ENCODE results near the gene UAP1L1. TPM values are rescaled to one million over a fixed set of nuclear protein-coding genes. Genes with fewer than 3 reads are reported as not detected.

UAP1L1 gene
- total and polyA plus RNA-seq, 12 donors, result 3.4 to 24.3 (median 8.5) TPM

DNA sequence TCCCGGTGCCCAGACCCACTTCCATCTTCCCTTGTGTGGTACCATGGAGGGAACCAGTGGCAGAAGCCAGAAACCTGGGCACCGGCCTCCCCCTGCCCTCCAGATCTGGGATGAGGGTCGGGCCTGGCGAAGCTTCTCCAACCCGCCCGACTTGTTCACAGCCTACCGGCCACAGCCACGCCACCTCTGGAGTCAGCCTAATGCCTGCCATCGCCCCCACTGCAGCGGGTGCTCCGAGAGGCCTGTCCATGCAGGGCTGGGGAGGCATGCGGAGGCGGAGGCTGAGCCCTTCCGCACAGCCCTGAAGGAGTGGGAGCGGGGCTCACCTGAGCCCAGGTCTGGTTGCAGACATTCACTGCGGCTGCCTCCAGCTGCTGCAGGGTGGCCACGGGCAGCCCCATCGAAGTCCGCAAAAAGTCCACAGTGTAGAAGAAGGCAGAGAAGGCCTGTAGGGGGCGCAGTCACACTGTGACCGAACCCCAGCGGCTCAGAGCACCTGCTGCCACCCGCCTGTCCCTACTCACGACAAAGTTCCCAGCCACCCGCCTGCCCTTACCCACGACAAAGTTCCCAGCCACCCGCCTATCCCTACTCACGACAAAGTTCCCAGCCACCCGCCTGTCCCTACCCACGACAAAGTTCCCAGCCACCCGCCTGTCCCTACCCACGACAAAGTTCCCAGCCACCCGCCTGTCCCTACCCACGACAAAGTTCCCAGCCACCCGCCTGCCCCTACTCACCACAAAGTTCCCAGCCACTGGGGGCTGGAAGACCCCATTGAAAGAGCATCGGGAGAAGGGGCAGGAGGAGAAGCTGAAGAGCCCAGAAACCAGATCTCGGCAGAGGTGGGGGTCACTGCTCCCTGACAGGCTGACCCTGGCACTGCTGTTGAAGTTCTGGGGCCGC lies 27.5 kb upstream of the UAP1L1 start:
- H3K4me1 ChIP-seq, result peaks cover 23 to 46% (median 41%) of the 10 kb centered on the region in 9 donors
- TF ChIP-seq, protein P1, sequence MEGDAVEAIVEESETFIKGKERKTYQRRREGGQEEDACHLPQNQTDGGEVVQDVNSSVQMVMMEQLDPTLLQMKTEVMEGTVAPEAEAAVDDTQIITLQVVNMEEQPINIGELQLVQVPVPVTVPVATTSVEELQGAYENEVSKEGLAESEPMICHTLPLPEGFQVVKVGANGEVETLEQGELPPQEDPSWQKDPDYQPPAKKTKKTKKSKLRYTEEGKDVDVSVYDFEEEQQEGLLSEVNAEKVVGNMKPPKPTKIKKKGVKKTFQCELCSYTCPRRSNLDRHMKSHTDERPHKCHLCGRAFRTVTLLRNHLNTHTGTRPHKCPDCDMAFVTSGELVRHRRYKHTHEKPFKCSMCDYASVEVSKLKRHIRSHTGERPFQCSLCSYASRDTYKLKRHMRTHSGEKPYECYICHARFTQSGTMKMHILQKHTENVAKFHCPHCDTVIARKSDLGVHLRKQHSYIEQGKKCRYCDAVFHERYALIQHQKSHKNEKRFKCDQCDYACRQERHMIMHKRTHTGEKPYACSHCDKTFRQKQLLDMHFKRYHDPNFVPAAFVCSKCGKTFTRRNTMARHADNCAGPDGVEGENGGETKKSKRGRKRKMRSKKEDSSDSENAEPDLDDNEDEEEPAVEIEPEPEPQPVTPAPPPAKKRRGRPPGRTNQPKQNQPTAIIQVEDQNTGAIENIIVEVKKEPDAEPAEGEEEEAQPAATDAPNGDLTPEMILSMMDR (IDR thresholded peaks at IDR 0.05), result peak; percentile 29 to 64 (median 53)
- WGBS, 2 donors, result 54% methylated on average over 36 to 38 of the region's 38 CpGs
- H3K27me3 ChIP-seq, result peaks cover 6 to 98% (median 65%) of the 10 kb centered on the region in 7 donors
- H3K27ac ChIP-seq, result no peak overlapping the region
- H3K36me3 ChIP-seq, result no peaks in the 10 kb centered on the region
- peak in 1 of 2 donors; percentile 62 for DNase-seq
- intact Hi-C loops (cut with DNase I), result loop anchor here in 1 of 10 donors (2.0 kb wide), 1 partner anchor 17 kb away; no protein-coding TSS in a partner anchor
- H3K9me3 ChIP-seq, result no peaks in the 10 kb centered on the region
- ATAC-seq, result peak in 4 of 8 donors; percentile 24 to 36 (median 26)
- H3K4me3 ChIP-seq, result no peak overlapping the region

DNA sequence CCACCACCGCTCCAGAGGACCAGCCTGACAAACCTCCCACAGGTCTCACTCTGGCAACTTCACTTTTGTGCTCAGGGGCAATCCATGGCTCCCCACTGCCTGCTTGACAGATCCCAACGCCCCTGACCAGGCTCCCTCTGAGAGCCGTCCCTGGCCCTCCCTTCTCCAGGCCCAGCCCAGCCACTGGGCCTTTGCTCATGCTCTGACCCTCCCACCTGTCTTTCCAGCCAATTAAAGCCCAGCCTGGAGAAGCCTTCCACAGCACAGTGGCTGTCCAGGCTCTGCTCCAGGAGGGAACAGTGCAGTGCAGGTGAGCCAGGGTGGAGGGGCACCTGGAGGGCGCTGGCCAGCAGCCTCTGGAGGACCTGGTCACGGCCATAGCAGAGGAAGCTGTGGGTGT lies 26.7 kb upstream of the UAP1L1 start:
- DNase-seq (no peak), ATAC-seq (no peak)
- 88 to 93% methylated on average over 5 of the region's 5 CpGs for WGBS, 2 donors
- Histone ChIP-seq H3K4me1 (peaks cover 27 to 48% (median 41%) of the 10 kb centered on the region in 9 donors), H3K9me3 (no peaks in the 10 kb centered on the region), H3K27me3 (peaks cover 6 to 98% (median 65%) of the 10 kb centered on the region in 7 donors), H3K36me3 (no peaks in the 10 kb centered on the region), H3K4me3 (no peak overlapping the region), H3K27ac (no peak overlapping the region)
- intact Hi-C loops (cut with DNase I), result no loop called here
- TF ChIP-seq, protein P1 (IDR thresholded peaks at IDR 0.05), result no peak

DNA sequence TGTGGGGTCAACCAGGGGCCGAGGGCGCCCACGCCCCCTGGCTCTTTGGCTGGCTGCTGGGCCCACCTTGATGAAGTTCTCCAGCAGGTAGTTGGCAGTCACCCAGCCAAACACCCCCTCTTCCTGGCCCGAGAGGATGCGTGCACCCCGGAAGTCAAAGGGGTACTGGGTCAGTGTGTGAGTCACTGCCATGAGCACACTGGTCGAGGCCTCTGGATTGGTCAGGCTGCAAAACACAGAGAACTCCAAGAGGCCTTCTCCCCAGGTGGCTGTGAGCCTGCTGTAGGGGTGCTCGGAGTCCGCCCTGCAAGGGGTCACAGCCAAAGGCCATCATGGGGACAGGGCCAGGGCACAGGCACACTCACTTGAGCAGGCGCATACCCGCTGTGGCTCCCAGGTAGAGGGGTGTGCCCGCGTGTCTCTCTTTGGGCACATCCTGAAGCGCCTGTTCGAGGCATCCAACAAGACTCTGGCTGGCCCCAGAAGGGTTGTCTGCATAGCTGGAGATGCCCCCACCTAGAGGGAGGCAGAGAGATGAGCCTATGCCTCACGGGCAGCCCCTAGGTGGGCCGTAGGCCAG lies 26.1 kb upstream of the UAP1L1 start:
- H3K27me3 ChIP-seq, result peaks cover 6 to 93% (median 65%) of the 10 kb centered on the region in 7 donors

DNA sequence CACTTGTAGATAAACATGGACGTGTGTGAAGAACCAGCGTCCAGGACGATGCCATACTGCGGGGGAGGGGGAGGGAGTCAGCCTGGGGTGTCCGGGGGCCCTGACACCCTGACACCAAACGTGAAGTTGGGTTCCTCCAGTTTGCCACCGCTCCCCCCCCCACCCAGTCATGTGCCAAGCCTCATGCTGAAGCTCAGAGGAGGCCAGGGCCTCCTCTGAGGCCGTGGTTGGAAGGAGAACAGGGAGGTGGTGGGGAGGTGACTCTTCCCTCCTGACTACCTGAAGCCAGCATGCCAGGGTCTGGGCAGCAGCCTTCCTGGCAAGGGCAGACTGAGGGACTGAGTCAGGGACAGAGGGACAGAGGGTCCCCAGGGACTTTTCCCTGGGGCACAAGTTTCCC lies 25.0 kb upstream of the UAP1L1 start:
- H3K9me3 ChIP-seq, result no peaks in the 10 kb centered on the region
- peaks cover 6 to 83% (median 59%) of the 10 kb centered on the region in 7 donors for H3K27me3 ChIP-seq
- H3K4me3 ChIP-seq, result no peak overlapping the region
- H3K36me3 ChIP-seq, result no peaks in the 10 kb centered on the region
- TF ChIP-seq, protein P1 (IDR thresholded peaks at IDR 0.05), result no peak
- no peak overlapping the region for H3K27ac ChIP-seq
- 70 to 73% methylated on average over 7 to 8 of the region's 8 CpGs for WGBS, 2 donors
- intact Hi-C loops (cut with DNase I), result no loop called here
- ATAC-seq (no peak), DNase-seq (no peak)
- H3K4me1 ChIP-seq, result peaks cover 30 to 53% (median 44%) of the 10 kb centered on the region in 9 donors

More for the DNA sequence above, 26.1 kb upstream of the UAP1L1 start:
- DNase-seq, result no peak
- TF ChIP-seq, protein P1 (IDR thresholded peaks at IDR 0.05), result no peak
- Histone ChIP-seq H3K27ac (no peak overlapping the region), H3K36me3 (no peaks in the 10 kb centered on the region), H3K4me1 (peaks cover 32 to 52% (median 44%) of the 10 kb centered on the region in 9 donors), H3K9me3 (no peaks in the 10 kb centered on the region), H3K4me3 (no peak overlapping the region)
- 95 to 96% methylated on average over 17 of the region's 17 CpGs for WGBS, 2 donors
- intact Hi-C loops (cut with DNase I), result no loop called here
- no peak for ATAC-seq

Measured in heart right ventricle (tissue), 16 donors.